IMR-90 (cell line): ENCODE results near the gene PALLD. TPM values are rescaled to one million over a fixed set of nuclear protein-coding genes. Genes with fewer than 3 reads are reported as not detected.

Source experiments
- ATAC-seq: fragments of 200-7000 bp; cut with Tn5 transposase; 2 replicates; pipeline ENCODE4 v1.9.1; 2020; ENCODE audit warnings: low read depth, mild to moderate bottlenecking, moderate library complexity
- BruUV-seq: library from RNA; stranded (reverse); fragments of 400-500 nt; replicated peaks from 2 replicates; lab custom pipeline; 2021; lab: Mats Ljungman, UMichigan
- CTCF ChIA-PET: fragments of 300-600 bp; formaldehyde crosslinking; extraction: SDS; loops from one replicate; lab custom pipeline; 2021; ENCODE audit warnings: antibody characterized with exemption; lab: Yijun Ruan, JAX
- POLR2A ChIA-PET: fragments of 300-600 bp; sonication (Branson Sonifier 250); formaldehyde crosslinking; loops from one replicate; lab custom pipeline; 2022; ENCODE audit warnings: antibody characterized with exemption; ENCODE audit not compliant: unreplicated experiment; lab: Charles Lee
- DNase-seq: peaks from one replicate; pipeline ENCODE4 v3.0.0; 2013
- H2AFZ ChIP-seq: replicated peaks from 2 replicates; pipeline ENCODE3; 2013; ENCODE audit warnings: low read length, mild to moderate bottlenecking; ENCODE audit not compliant: poor library complexity
- H2AK5ac ChIP-seq: 2 replicates; pipeline ENCODE4 v1.6.1; 2013; ENCODE audit warnings: low read depth, low read length, inconsistent platforms
- H2AK9ac ChIP-seq: replicated peaks from 2 replicates; pipeline ENCODE3; 2013; ENCODE audit warnings: mild to moderate bottlenecking, low read depth, low read length, moderate library complexity; ENCODE audit not compliant: poor library complexity
- H2BK120ac ChIP-seq: 2 replicates; pipeline ENCODE4 v1.6.1; 2013; ENCODE audit warnings: low read depth, low read length, inconsistent platforms
- H2BK15ac ChIP-seq: 3 replicates; pipeline ENCODE4 v1.6.1; 2013; ENCODE audit warnings: low read depth, low read length, inconsistent platforms
- H2BK20ac ChIP-seq: 2 replicates; pipeline ENCODE4 v1.6.1; 2013; ENCODE audit warnings: low read depth, mild to moderate bottlenecking, inconsistent platforms, low read length, moderate library complexity
- H2BK5ac ChIP-seq: 2 replicates; pipeline ENCODE4 v1.6.1; 2013; ENCODE audit warnings: mild to moderate bottlenecking, low read depth, low read length, inconsistent platforms; ENCODE audit not compliant: poor library complexity, severe bottlenecking
- H3K14ac ChIP-seq: replicated peaks from 2 replicates; pipeline ENCODE4 v1.6.1; 2013; ENCODE audit warnings: low read depth, low read length, inconsistent platforms
- H3K18ac ChIP-seq: 2 replicates; pipeline ENCODE4 v1.6.1; 2013; ENCODE audit warnings: low read depth, low read length, control low read depth
- H3K23ac ChIP-seq: 2 replicates; pipeline ENCODE4 v1.6.1; 2013; ENCODE audit warnings: low read depth, low read length, inconsistent platforms
- H3K27ac ChIP-seq: 2 replicates; pipeline ENCODE4 v1.5.1; 2013; ENCODE audit warnings: mild to moderate bottlenecking, control low read depth, low read length; ENCODE audit not compliant: insufficient read depth
- H3K27me3 ChIP-seq: 2 replicates; pipeline ENCODE4 v1.6.1; 2013; ENCODE audit warnings: low read length; ENCODE audit not compliant: control insufficient read depth, insufficient read depth
- H3K36me3 ChIP-seq: 2 replicates; pipeline ENCODE4 v1.6.1; 2013; ENCODE audit warnings: low read length, mixed read lengths; ENCODE audit not compliant: control insufficient read depth, insufficient read depth
- H3K4ac ChIP-seq: 2 replicates; pipeline ENCODE4 v1.6.1; 2013; ENCODE audit warnings: low read depth, low read length, inconsistent platforms
- H3K4me1 ChIP-seq: 2 replicates; pipeline ENCODE4 v1.6.1; 2013; ENCODE audit warnings: low read length, mixed read lengths; ENCODE audit not compliant: control insufficient read depth, insufficient read depth
- H3K4me2 ChIP-seq: 2 replicates; pipeline ENCODE4 v1.6.1; 2013; ENCODE audit warnings: low read depth, mild to moderate bottlenecking, control low read depth, low read length, moderate library complexity
- H3K4me3 ChIP-seq: 2 replicates; pipeline ENCODE4 v1.5.1; 2013; ENCODE audit warnings: low read depth, mild to moderate bottlenecking, control low read depth, low read length, moderate library complexity; ENCODE audit not compliant: insufficient read depth
- H3K56ac ChIP-seq: 2 replicates; pipeline ENCODE4 v1.6.1; 2013; ENCODE audit warnings: low read length, inconsistent platforms; ENCODE audit not compliant: insufficient read depth; ENCODE audit errors: extremely low read depth
- H3K79me1 ChIP-seq, 2 experiments: 2 replicates each; pipeline ENCODE4 v1.6.1; 2013; ENCODE audit warnings: low read length in 2 of 2, inconsistent platforms in 1 of 2, low read depth in 1 of 2
- H3K9ac ChIP-seq: 2 replicates; pipeline ENCODE4 v1.6.1; 2013; ENCODE audit warnings: low read depth, low read length, control low read depth
- H3K9me1 ChIP-seq: 2 replicates; pipeline ENCODE4 v1.6.1; 2013; ENCODE audit warnings: low read length, inconsistent platforms; ENCODE audit not compliant: insufficient read depth
- H3K9me3 ChIP-seq: 2 replicates; pipeline ENCODE4 v1.6.1; 2013; ENCODE audit warnings: low read length; ENCODE audit not compliant: control insufficient read depth, insufficient read depth
- H4K20me1 ChIP-seq: 2 replicates; pipeline ENCODE4 v1.6.1; 2013; ENCODE audit warnings: low read length, inconsistent platforms; ENCODE audit not compliant: insufficient read depth
- H4K5ac ChIP-seq: 2 replicates; pipeline ENCODE4 v1.6.1; 2013; ENCODE audit warnings: mild to moderate bottlenecking, low read depth, low read length, control low read depth
- H4K8ac ChIP-seq, 2 experiments: 2 replicates each; pipeline ENCODE4 v1.6.1; 2013; ENCODE audit warnings: low read depth in 2 of 2, low read length in 2 of 2, control low read depth in 1 of 2, inconsistent platforms in 1 of 2
- H4K91ac ChIP-seq: 2 replicates; pipeline ENCODE4 v1.6.1; 2013; ENCODE audit warnings: low read depth, low read length, inconsistent platforms; ENCODE audit not compliant: insufficient read depth
- BHLHE40 ChIP-seq: fragments of 150-350 bp; IDR thresholded peaks from 2 replicates; pipeline ENCODE4 v1.6.1; 2016; ENCODE audit warnings: mild to moderate bottlenecking, low read depth, low read length
- CEBPB ChIP-seq: IDR thresholded peaks from 2 replicates; pipeline ENCODE4 v1.6.1; 2012; ENCODE audit warnings: low read depth, low read length, improper control_type of control experiment
- CHD1 ChIP-seq: IDR thresholded peaks from 2 replicates; pipeline ENCODE4 v1.6.1; 2012; ENCODE audit warnings: low read depth, low read length, improper control_type of control experiment
- FOS ChIP-seq: fragments of 150-350 bp; IDR thresholded peaks from 2 replicates; pipeline ENCODE4 v1.6.1; 2016; ENCODE audit warnings: low read depth, low read length
- MAFK ChIP-seq: IDR thresholded peaks from 2 replicates; pipeline ENCODE4 v1.6.1; 2012; ENCODE audit warnings: low read depth, low read length, improper control_type of control experiment
- MAZ ChIP-seq: IDR thresholded peaks from 2 replicates; pipeline ENCODE4 v1.6.1; 2012; ENCODE audit warnings: low read depth, mild to moderate bottlenecking, low read length, improper control_type of control experiment, moderate library complexity, borderline replicate concordance
- MXI1 ChIP-seq: IDR thresholded peaks from 2 replicates; pipeline ENCODE4 v1.6.1; 2012; ENCODE audit warnings: low read depth, mild to moderate bottlenecking, low read length, moderate library complexity, borderline replicate concordance
- NFE2L2 ChIP-seq: fragments of 150-350 bp; IDR thresholded peaks from 2 replicates; pipeline ENCODE4 v1.6.1; 2016; ENCODE audit warnings: low read depth, mild to moderate bottlenecking, low read length
- POLR2A ChIP-seq: IDR thresholded peaks from 2 replicates; pipeline ENCODE4 v1.6.1; 2012; ENCODE audit warnings: mild to moderate bottlenecking, low read depth, low read length
- RAD21 ChIP-seq: IDR thresholded peaks from 2 replicates; pipeline ENCODE4 v1.6.1; 2012; ENCODE audit warnings: low read length, improper control_type of control experiment
- RCOR1 ChIP-seq: IDR thresholded peaks from 2 replicates; pipeline ENCODE4 v1.6.1; 2012; ENCODE audit warnings: mild to moderate bottlenecking, low read length, improper control_type of control experiment; ENCODE audit not compliant: insufficient replicate concordance
- RFX5 ChIP-seq: IDR thresholded peaks from 2 replicates; pipeline ENCODE4 v1.8.0; 2012; ENCODE audit warnings: low read depth, mild to moderate bottlenecking, low read length, moderate library complexity
- SMC3 ChIP-seq: fragments of 150-350 bp; IDR thresholded peaks from 2 replicates; pipeline ENCODE4 v1.6.1; 2016; ENCODE audit warnings: low read depth, mild to moderate bottlenecking, antibody characterized with exemption, low read length, moderate library complexity
- WGBS, 2 experiments: methylation state at CpG; one replicate each; pipeline versions ENCODE4 v1.1.5 to v1.1.7; 2013; ENCODE audit warnings: missing lambda C conversion rate in 2 of 2; ENCODE audit not compliant: insufficient read length in 1 of 2; ENCODE audit errors: extremely low coverage in 2 of 2; 5-methylcytosine and 5-hydroxymethylcytosine counted together
- dilution Hi-C: fragments of 300-500 bp; cut with HindIII; formaldehyde crosslinking; loops from one replicate; pipeline ENCODE4 v1.14.3; 2018; ENCODE audit warnings: low sequenced_read_pairs; ENCODE audit not compliant: unreplicated experiment
- in situ Hi-C: fragments of 300-500 bp; cut with MboI; formaldehyde crosslinking; loops from 3 replicates; pipeline ENCODE4 v1.14.3; 2019; ENCODE audit warnings: low sequenced_read_pairs, inconsistent platforms, mixed read lengths
- intact Hi-C: fragments of 100-400 bp; cut with micrococcal nuclease; formaldehyde crosslinking; loops from 2 replicates; pipeline ENCODE4 v1.10.0; 2022
- polyA plus RNA-seq, 3 experiments: library from polyadenylated mRNA; depleted of rRNA; stranded (reverse); fragments of >200 nt; gene quantifications; 2 replicates each; pipeline ENCODE4 v1.2.3, GENCODE V29; 2012; ENCODE audit warnings: low replicate concordance in 1 of 3
- total RNA-seq: library from RNA; depleted of rRNA; stranded (reverse); fragments of >200 nt; gene quantifications from 2 replicates; pipeline ENCODE4 v1.2.3, GENCODE V29; 2012
- TF ChIP-seq, protein P1 (sequence below): fragments of 150-350 bp; IDR thresholded peaks from 2 replicates; pipeline ENCODE4 v1.6.1; 2016; ENCODE audit warnings: low read depth, mild to moderate bottlenecking, low read length, moderate library complexity, borderline replicate concordance
- TF ChIP-seq, protein P2 (sequence below): fragments of 150-350 bp; IDR thresholded peaks from 2 replicates; pipeline ENCODE4 v1.6.1; 2017; ENCODE audit warnings: mild to moderate bottlenecking, antibody characterized with exemption, low read length, low read depth
- TF ChIP-seq, protein P3 (sequence below): conservative IDR thresholded peaks from 2 replicates; pipeline ENCODE4 v1.5.1; 2012; ENCODE audit warnings: mild to moderate bottlenecking, low read depth, low read length, improper control_type of control experiment

The PALLD gene
- total and polyA plus RNA-seq, 2 of the 4 experiments (the other 2 are of a cell fraction), result 91.0 to 91.9 TPM

DNA sequence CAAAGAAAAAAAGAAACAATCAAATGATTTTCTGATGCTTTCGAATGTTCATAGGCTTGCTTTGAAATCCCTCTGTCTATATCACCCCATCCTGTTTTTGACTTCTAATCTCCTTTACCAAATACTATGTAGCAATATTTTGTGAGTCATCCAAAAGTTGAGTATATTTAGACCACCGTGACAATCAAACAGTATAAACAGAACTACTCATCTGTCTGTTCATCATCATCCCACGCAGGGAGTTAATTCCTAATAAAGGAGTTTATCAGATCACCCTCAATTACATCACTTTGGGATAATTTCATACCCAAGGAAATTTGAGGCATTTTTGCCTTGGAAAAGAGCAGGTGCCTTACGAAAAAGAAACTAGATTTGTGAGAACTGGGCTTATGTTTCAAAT, 300.3 kb downstream of the PALLD start:
- no peak overlapping the region for H3K27ac ChIP-seq
- peak; percentile 48 for ATAC-seq
- H3K9ac ChIP-seq, result no peak overlapping the region
- in situ Hi-C loops (no loop called here), intact Hi-C loops (no loop called here), dilution Hi-C loops (no loop called here)
- H3K79me1 ChIP-seq, result 0 out of 4 replicates have a peak, but pooled peaks cover 0 to 3% of the 10 kb centered on the region in 2 experiments
- H2BK5ac ChIP-seq, result peak overlapping the region; percentile 79
- H4K8ac ChIP-seq, result peak overlapping the region in 1 of 2 experiments; percentile 72; a peak in 2 of 4 replicates
- no TSS peak for BruUV-seq
- no peaks in the 10 kb centered on the region for H3K36me3 ChIP-seq
- whole genome bisulfite sequencing, 2 experiments, result no CpG with 5 or more reads among the region's 4 CpGs
- H3K56ac ChIP-seq, result no peak overlapping the region
- peak overlapping the region; percentile 89 for H2BK120ac ChIP-seq
- H3K4me3 ChIP-seq, result no peak overlapping the region
- peaks cover 3% of the 10 kb centered on the region; the same call in 1 of the 2 replicates for H3K9me1 ChIP-seq
- H3K4me2 ChIP-seq, result peak overlapping the region; percentile 82; the same call in 1 of the 2 replicates
- no peaks in the 10 kb centered on the region for H3K27me3 ChIP-seq
- no peaks in the 10 kb centered on the region for H3K9me3 ChIP-seq
- H3K4me1 ChIP-seq, result peaks cover 9% of the 10 kb centered on the region
- 0 out of 2 replicates have a peak overlapping the region, but pooled peaks have one; percentile 14 for H4K91ac ChIP-seq
- no peak overlapping the region for H2AK5ac ChIP-seq
- CTCF ChIA-PET, result no interaction called here
- peak; percentile 94 for DNase-seq
- H2AFZ ChIP-seq, result no peak overlapping the region
- POLR2A ChIA-PET, result no interaction called here
- peak overlapping the region; percentile 81; the same call in 1 of the 2 replicates for H3K4ac ChIP-seq
- no peak overlapping the region for H2AK9ac ChIP-seq
- H3K23ac ChIP-seq, result no peak overlapping the region
- H3K14ac ChIP-seq, result no peak overlapping the region
- H3K18ac ChIP-seq, result peak overlapping the region; percentile 29; the same call in 1 of the 2 replicates
- TF ChIP-seq RAD21, result peak; percentile 3; the same call in 1 of the 2 replicates
- TF ChIP-seq, protein P1, sequence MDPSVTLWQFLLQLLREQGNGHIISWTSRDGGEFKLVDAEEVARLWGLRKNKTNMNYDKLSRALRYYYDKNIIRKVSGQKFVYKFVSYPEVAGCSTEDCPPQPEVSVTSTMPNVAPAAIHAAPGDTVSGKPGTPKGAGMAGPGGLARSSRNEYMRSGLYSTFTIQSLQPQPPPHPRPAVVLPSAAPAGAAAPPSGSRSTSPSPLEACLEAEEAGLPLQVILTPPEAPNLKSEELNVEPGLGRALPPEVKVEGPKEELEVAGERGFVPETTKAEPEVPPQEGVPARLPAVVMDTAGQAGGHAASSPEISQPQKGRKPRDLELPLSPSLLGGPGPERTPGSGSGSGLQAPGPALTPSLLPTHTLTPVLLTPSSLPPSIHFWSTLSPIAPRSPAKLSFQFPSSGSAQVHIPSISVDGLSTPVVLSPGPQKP, result no peak
- TF ChIP-seq SMC3, result no peak
- TF ChIP-seq MAZ, result no peak
- TF ChIP-seq, protein P2, sequence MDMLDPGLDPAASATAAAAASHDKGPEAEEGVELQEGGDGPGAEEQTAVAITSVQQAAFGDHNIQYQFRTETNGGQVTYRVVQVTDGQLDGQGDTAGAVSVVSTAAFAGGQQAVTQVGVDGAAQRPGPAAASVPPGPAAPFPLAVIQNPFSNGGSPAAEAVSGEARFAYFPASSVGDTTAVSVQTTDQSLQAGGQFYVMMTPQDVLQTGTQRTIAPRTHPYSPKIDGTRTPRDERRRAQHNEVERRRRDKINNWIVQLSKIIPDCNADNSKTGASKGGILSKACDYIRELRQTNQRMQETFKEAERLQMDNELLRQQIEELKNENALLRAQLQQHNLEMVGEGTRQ, result no peak
- TF ChIP-seq MXI1, result no peak
- TF ChIP-seq FOS, result peak; percentile 96
- TF ChIP-seq CEBPB, result peak; percentile 98
- TF ChIP-seq, protein P3, sequence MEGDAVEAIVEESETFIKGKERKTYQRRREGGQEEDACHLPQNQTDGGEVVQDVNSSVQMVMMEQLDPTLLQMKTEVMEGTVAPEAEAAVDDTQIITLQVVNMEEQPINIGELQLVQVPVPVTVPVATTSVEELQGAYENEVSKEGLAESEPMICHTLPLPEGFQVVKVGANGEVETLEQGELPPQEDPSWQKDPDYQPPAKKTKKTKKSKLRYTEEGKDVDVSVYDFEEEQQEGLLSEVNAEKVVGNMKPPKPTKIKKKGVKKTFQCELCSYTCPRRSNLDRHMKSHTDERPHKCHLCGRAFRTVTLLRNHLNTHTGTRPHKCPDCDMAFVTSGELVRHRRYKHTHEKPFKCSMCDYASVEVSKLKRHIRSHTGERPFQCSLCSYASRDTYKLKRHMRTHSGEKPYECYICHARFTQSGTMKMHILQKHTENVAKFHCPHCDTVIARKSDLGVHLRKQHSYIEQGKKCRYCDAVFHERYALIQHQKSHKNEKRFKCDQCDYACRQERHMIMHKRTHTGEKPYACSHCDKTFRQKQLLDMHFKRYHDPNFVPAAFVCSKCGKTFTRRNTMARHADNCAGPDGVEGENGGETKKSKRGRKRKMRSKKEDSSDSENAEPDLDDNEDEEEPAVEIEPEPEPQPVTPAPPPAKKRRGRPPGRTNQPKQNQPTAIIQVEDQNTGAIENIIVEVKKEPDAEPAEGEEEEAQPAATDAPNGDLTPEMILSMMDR, result no peak
- no peak for TF ChIP-seq NFE2L2
- peak; percentile 66 for TF ChIP-seq RCOR1
- TF ChIP-seq CHD1, result no peak
- peak; percentile 50; the same call in 1 of the 2 replicates for TF ChIP-seq BHLHE40
- TF ChIP-seq POLR2A, result no peak
- TF ChIP-seq MAFK, result no peak
- no peak for TF ChIP-seq RFX5
- peak overlapping the region; percentile 28 for H2BK20ac ChIP-seq
- H4K5ac ChIP-seq, result no peak overlapping the region; the same call in 1 of the 2 replicates
- no peak overlapping the region for H2BK15ac ChIP-seq
- H4K20me1 ChIP-seq, result no peaks in the 10 kb centered on the region
